Measurements from ENCODE around the gene R3HDM1.

Gene R3HDM1

DNA sequence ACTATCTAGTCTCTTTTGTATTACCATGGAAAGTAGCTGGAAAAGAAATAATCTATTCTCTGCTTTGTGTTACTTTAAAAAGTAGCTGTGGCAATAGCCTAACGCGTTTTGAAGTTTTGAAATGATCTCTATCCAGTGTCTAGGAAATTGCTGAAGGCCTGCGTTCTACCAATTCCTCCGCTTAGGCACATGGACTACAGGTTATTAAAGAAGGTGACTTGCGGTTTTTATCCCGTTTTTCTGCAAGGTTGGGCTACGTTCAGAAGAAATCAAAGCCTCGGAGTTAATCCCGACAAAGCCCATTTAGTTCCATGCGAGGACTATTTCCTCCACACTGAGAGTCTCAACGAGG lies 209.7 kb downstream of the R3HDM1 start:
- H3K27ac ChIP-seq (ENCODE audit: low read depth, low read length) = no peak overlapping the region

GRCh38 chr2:135741395-135742324 lies 210.4 kb downstream of the R3HDM1 start, which contains the start of gene UBXN4:
Gene UBXN4 (plus strand): TSS chr2:135741855. CDS start chr2:135741930, 75 bp downstream.
- no peaks in the 10 kb centered on the region for H3K9me3 ChIP-seq (ENCODE audit: insufficient read depth, low read length)
- peaks cover 48% of the 10 kb centered on the region for H3K79me2 ChIP-seq (ENCODE audit: insufficient read depth, low read length)
- peak within 1 kb of the TSS; percentile 81 for H2AFZ ChIP-seq (ENCODE audit: low read depth, low read length, severe bottlenecking)
- 0 out of 2 replicates have a peak, but pooled peaks cover 3% of the 10 kb centered on the region for H3K36me3 ChIP-seq (ENCODE audit: low read length)
- H3F3A ChIP-seq (ENCODE audit: insufficient read depth) = no peaks in the 10 kb centered on the region; the same call in 1 of the 2 replicates
- peak within 1 kb of the TSS; percentile 77 for H3K4me2 ChIP-seq (ENCODE audit: low read depth, low read length, poor library complexity, severe bottlenecking)
- peak within 1 kb of the TSS; percentile 82 for H3K27ac ChIP-seq (ENCODE audit: low read depth, low read length)
- H3K27me3 ChIP-seq (ENCODE audit: low read length) = no peaks in the 10 kb centered on the region
- peak within 1 kb of the TSS; percentile 68 for H3K4me3 ChIP-seq (ENCODE audit: insufficient read depth, low read length, poor library complexity, severe bottlenecking)
- TF ChIP-seq, protein P1, sequence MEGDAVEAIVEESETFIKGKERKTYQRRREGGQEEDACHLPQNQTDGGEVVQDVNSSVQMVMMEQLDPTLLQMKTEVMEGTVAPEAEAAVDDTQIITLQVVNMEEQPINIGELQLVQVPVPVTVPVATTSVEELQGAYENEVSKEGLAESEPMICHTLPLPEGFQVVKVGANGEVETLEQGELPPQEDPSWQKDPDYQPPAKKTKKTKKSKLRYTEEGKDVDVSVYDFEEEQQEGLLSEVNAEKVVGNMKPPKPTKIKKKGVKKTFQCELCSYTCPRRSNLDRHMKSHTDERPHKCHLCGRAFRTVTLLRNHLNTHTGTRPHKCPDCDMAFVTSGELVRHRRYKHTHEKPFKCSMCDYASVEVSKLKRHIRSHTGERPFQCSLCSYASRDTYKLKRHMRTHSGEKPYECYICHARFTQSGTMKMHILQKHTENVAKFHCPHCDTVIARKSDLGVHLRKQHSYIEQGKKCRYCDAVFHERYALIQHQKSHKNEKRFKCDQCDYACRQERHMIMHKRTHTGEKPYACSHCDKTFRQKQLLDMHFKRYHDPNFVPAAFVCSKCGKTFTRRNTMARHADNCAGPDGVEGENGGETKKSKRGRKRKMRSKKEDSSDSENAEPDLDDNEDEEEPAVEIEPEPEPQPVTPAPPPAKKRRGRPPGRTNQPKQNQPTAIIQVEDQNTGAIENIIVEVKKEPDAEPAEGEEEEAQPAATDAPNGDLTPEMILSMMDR (IDR thresholded peaks at IDR 0.05; ENCODE audit: insufficient read depth, low read length, poor library complexity, severe bottlenecking) = peak; percentile 50
- no peak for TF ChIP-seq EZH2phosphoT487 (conservative IDR thresholded peaks at IDR 0.05; ENCODE audit: low read length)
- H3K9ac ChIP-seq (ENCODE audit: low read length) = peak within 1 kb of the TSS; percentile 90
- H3K9me2 ChIP-seq (replicated peaks; ENCODE audit: insufficient read depth, low read length) = no peaks in the 10 kb centered on the region
- peaks cover 20% of the 10 kb centered on the region for H4K20me1 ChIP-seq (ENCODE audit: low read depth, low read length)

More for the DNA sequence above, 209.7 kb downstream of the R3HDM1 start:
- Histone ChIP-seq H3K36me3 (ENCODE audit: low read length) (0 out of 2 replicates have a peak, but pooled peaks cover 3% of the 10 kb centered on the region), H3K9me3 (ENCODE audit: insufficient read depth, low read length) (no peaks in the 10 kb centered on the region), H3F3A (ENCODE audit: insufficient read depth) (no peaks in the 10 kb centered on the region; the same call in 1 of the 2 replicates), H3K9ac (ENCODE audit: low read length) (no peak overlapping the region), H3K9me2 (replicated peaks; ENCODE audit: insufficient read depth, low read length) (no peaks in the 10 kb centered on the region), H3K4me2 (ENCODE audit: low read depth, low read length, poor library complexity, severe bottlenecking) (no peak overlapping the region), H3K27me3 (ENCODE audit: low read length) (no peaks in the 10 kb centered on the region), H2AFZ (ENCODE audit: low read depth, low read length, severe bottlenecking) (peak overlapping the region; percentile 81), H3K79me2 (ENCODE audit: insufficient read depth, low read length) (peaks cover 42% of the 10 kb centered on the region), H4K20me1 (ENCODE audit: low read depth, low read length) (peaks cover 20% of the 10 kb centered on the region), H3K4me3 (ENCODE audit: insufficient read depth, low read length, poor library complexity, severe bottlenecking) (no peak overlapping the region)
- TF ChIP-seq, protein P1 (IDR thresholded peaks at IDR 0.05; ENCODE audit: insufficient read depth, low read length, poor library complexity, severe bottlenecking) = no peak

- H4K20me1 ChIP-seq (ENCODE audit: low read depth, low read length) = peaks cover 20% of the 10 kb centered on the region
- no peaks in the 10 kb centered on the region; the same call in 1 of the 2 replicates for H3F3A ChIP-seq (ENCODE audit: insufficient read depth)
- no peaks in the 10 kb centered on the region for H3K9me2 ChIP-seq (replicated peaks; ENCODE audit: insufficient read depth, low read length)
- peaks cover 55% of the 10 kb centered on the region for H3K79me2 ChIP-seq (ENCODE audit: insufficient read depth, low read length)
- H3K4me3 ChIP-seq (ENCODE audit: insufficient read depth, low read length, poor library complexity, severe bottlenecking) = peak overlapping the region; percentile 68
- no peak for TF ChIP-seq EZH2phosphoT487 (conservative IDR thresholded peaks at IDR 0.05; ENCODE audit: low read length)
- TF ChIP-seq, protein P1 (IDR thresholded peaks at IDR 0.05; ENCODE audit: insufficient read depth, low read length, poor library complexity, severe bottlenecking) = no peak
- no peaks in the 10 kb centered on the region for H3K27me3 ChIP-seq (ENCODE audit: low read length)
- peak overlapping the region; percentile 37 for H2AFZ ChIP-seq (ENCODE audit: low read depth, low read length, severe bottlenecking)
- peak overlapping the region; percentile 82 for H3K27ac ChIP-seq (ENCODE audit: low read depth, low read length)
- H3K36me3 ChIP-seq (ENCODE audit: low read length) = peaks cover 3% of the 10 kb centered on the region; the same call in 1 of the 2 replicates
- peak overlapping the region; percentile 90 for H3K9ac ChIP-seq (ENCODE audit: low read length)
- no peaks in the 10 kb centered on the region for H3K9me3 ChIP-seq (ENCODE audit: insufficient read depth, low read length)
- H3K4me2 ChIP-seq (ENCODE audit: low read depth, low read length, poor library complexity, severe bottlenecking) = peak overlapping the region; percentile 77
Observed at GRCh38 chr2:135742325-135742757, 211.1 kb downstream of the R3HDM1 start.
